H9 (cell line): ENCODE measurements around the gene OAF. TPM values are rescaled to one million over a fixed set of nuclear protein-coding genes. Genes with fewer than 3 reads are reported as not detected.
A peak's percentile ranks its signal among the peaks of the same experiment; 100 is the strongest.

Source experiments
- DNase-seq: peaks from one replicate; pipeline ENCODE4 v3.0.0-alpha.2; 2017
- H2AFZ ChIP-seq: one replicate; pipeline ENCODE4 v1.6.1; 2013; ENCODE audit warnings: mild to moderate bottlenecking, low read length, control low read depth, moderate library complexity
- H2AK5ac ChIP-seq: 2 replicates; pipeline ENCODE4 v1.6.1; 2013; ENCODE audit warnings: low read length, control low read depth, mixed read lengths; ENCODE audit not compliant: insufficient read length
- H2BK120ac ChIP-seq: one replicate; pipeline ENCODE4 v1.6.1; 2013; ENCODE audit warnings: low read depth, mild to moderate bottlenecking, low read length, control low read depth, inconsistent platforms; ENCODE audit not compliant: poor library complexity, severe bottlenecking
- H2BK12ac ChIP-seq: 2 replicates; pipeline ENCODE4 v1.6.1; 2013; ENCODE audit warnings: low read length, control low read depth, mixed read lengths, low read depth; ENCODE audit not compliant: insufficient read length
- H2BK15ac ChIP-seq: 2 replicates; pipeline ENCODE4 v1.6.1; 2013; ENCODE audit warnings: low read depth, low read length, control low read depth
- H2BK20ac ChIP-seq: one replicate; pipeline ENCODE4 v1.6.1; 2013; ENCODE audit warnings: low read depth, mild to moderate bottlenecking, low read length, control low read depth, inconsistent platforms; ENCODE audit not compliant: poor library complexity, severe bottlenecking
- H2BK5ac ChIP-seq: 2 replicates; pipeline ENCODE4 v1.6.1; 2013; ENCODE audit warnings: low read length, control low read depth, mixed read lengths; ENCODE audit not compliant: insufficient read length
- H3K14ac ChIP-seq: 2 replicates; pipeline ENCODE4 v1.6.1; 2013; ENCODE audit warnings: low read length, control low read depth; ENCODE audit not compliant: insufficient read depth
- H3K18ac ChIP-seq: 2 replicates; pipeline ENCODE4 v1.6.1; 2013; ENCODE audit warnings: low read depth, mild to moderate bottlenecking, mixed read lengths, low read length, control low read depth; ENCODE audit not compliant: insufficient read length
- H3K23ac ChIP-seq: 2 replicates; pipeline ENCODE4 v1.6.1; 2013; ENCODE audit warnings: low read length, control low read depth, mixed read lengths, low read depth; ENCODE audit not compliant: insufficient read length
- H3K23me2 ChIP-seq: 2 replicates; pipeline ENCODE4 v1.6.1; 2013; ENCODE audit warnings: low read depth, mild to moderate bottlenecking, mixed read lengths, low read length, control low read depth; ENCODE audit not compliant: insufficient read length, poor library complexity, severe bottlenecking
- H3K27ac ChIP-seq: 2 replicates; pipeline ENCODE4 v1.5.1; 2013; ENCODE audit warnings: low read length, control low read depth, mixed read lengths, low read depth; ENCODE audit not compliant: insufficient read length
- H3K27me3 ChIP-seq: 2 replicates; pipeline ENCODE4 v1.6.1; 2013; ENCODE audit warnings: low read length, control low read depth, inconsistent platforms; ENCODE audit not compliant: insufficient read depth
- H3K4ac ChIP-seq: 2 replicates; pipeline ENCODE4 v1.6.1; 2013; ENCODE audit warnings: low read depth, mild to moderate bottlenecking, control low read depth, inconsistent platforms, low read length, moderate library complexity
- H3K4me1 ChIP-seq: 2 replicates; pipeline ENCODE4 v1.6.1; 2013; ENCODE audit warnings: low read length, control low read depth, inconsistent platforms; ENCODE audit not compliant: insufficient read depth
- H3K4me2 ChIP-seq: 2 replicates; pipeline ENCODE4 v1.6.1; 2013; ENCODE audit warnings: low read length, control low read depth, mixed read lengths; ENCODE audit not compliant: insufficient read length, insufficient read depth
- H3K56ac ChIP-seq: 2 replicates; pipeline ENCODE4 v1.6.1; 2013; ENCODE audit warnings: low read depth, mild to moderate bottlenecking, mixed read lengths, low read length, control low read depth; ENCODE audit not compliant: insufficient read length
- H3K79me1 ChIP-seq: 2 replicates; pipeline ENCODE4 v1.6.1; 2013; ENCODE audit warnings: low read depth, mild to moderate bottlenecking, moderate library complexity, low read length, control low read depth, inconsistent platforms; ENCODE audit not compliant: insufficient read depth, poor library complexity, severe bottlenecking
- H3K79me2 ChIP-seq: 2 replicates; pipeline ENCODE4 v1.6.1; 2013; ENCODE audit warnings: low read length, control low read depth, inconsistent platforms; ENCODE audit not compliant: insufficient read depth
- H3K9ac ChIP-seq: 2 replicates; pipeline ENCODE4 v1.6.1; 2013; ENCODE audit warnings: low read length, control low read depth, mixed read lengths; ENCODE audit not compliant: insufficient read length; ENCODE audit errors: extremely low read depth
- H3K9me3 ChIP-seq: one replicate; pipeline ENCODE4 v1.6.1; 2013; ENCODE audit warnings: low read depth, low read length, inconsistent platforms; ENCODE audit not compliant: control insufficient read depth
- H3T11ph ChIP-seq: one replicate; pipeline ENCODE4 v1.6.1; 2013; ENCODE audit warnings: mild to moderate bottlenecking, low read length, control low read depth, inconsistent platforms
- H4K20me1 ChIP-seq: one replicate; pipeline ENCODE4 v1.6.1; 2013; ENCODE audit not compliant: control insufficient read depth, insufficient read length, insufficient read depth
- H4K5ac ChIP-seq: 2 replicates; pipeline ENCODE4 v1.6.1; 2013; ENCODE audit warnings: low read depth, mild to moderate bottlenecking, mixed read lengths, low read length, control low read depth; ENCODE audit not compliant: insufficient read length
- H4K8ac ChIP-seq: replicated peaks from 2 replicates; pipeline ENCODE4 v1.6.1; 2013; ENCODE audit warnings: low read length, control low read depth, mixed read lengths, low read depth; ENCODE audit not compliant: insufficient read length
- H4K91ac ChIP-seq: 2 replicates; pipeline ENCODE4 v1.6.1; 2013; ENCODE audit warnings: low read depth, mild to moderate bottlenecking, moderate library complexity, mixed read lengths, low read length, control low read depth; ENCODE audit not compliant: insufficient read length
- H3K27ac Mint-ChIP-seq, 3 experiments: 2 replicates in 2 of 3; 3 replicates in 1 of 3; pipeline ENCODE4 v1.8.0; 2020 to 2021; ENCODE audit warnings: mixed read lengths in 3 of 3, mild to moderate bottlenecking in 1 of 3, moderate library complexity in 1 of 3
- H3K27me3 Mint-ChIP-seq: 2 replicates; pipeline ENCODE4 v1.8.0; 2021; ENCODE audit warnings: low read depth, mild to moderate bottlenecking, moderate library complexity, mixed read lengths
- H3K36me3 Mint-ChIP-seq, 3 experiments: 2 replicates in 2 of 3; 3 replicates in 1 of 3; pipeline ENCODE4 v1.8.0; 2020 to 2021; ENCODE audit warnings: low read depth in 3 of 3, mixed read lengths in 3 of 3; ENCODE audit not compliant: insufficient read depth in 1 of 3
- H3K4me1 Mint-ChIP-seq, 2 experiments: 2 replicates each; pipeline ENCODE4 v1.8.0; 2020; ENCODE audit warnings: mixed read lengths in 2 of 2
- H3K4me3 Mint-ChIP-seq, 2 experiments: 2 replicates in 1 of 2; 3 replicates in 1 of 2; pipeline ENCODE4 v1.8.0; 2020 to 2021; ENCODE audit warnings: mild to moderate bottlenecking in 2 of 2, mixed read lengths in 2 of 2, moderate library complexity in 1 of 2
- H3K9me3 Mint-ChIP-seq, 2 experiments: 2 replicates in 1 of 2; 3 replicates in 1 of 2; pipeline ENCODE4 v1.8.0; 2020; ENCODE audit warnings: mild to moderate bottlenecking in 2 of 2, mixed read lengths in 2 of 2, moderate library complexity in 1 of 2
- WGBS: extraction: QIAGEN DNeasy Blood & Tissue Kit; methylation state at CpG from one replicate; pipeline ENCODE4 v1.1.7; 2013; ENCODE audit warnings: missing lambda C conversion rate, low lambda C conversion rate, mixed read lengths; ENCODE audit not compliant: insufficient read length; ENCODE audit errors: extremely low coverage; 5-methylcytosine and 5-hydroxymethylcytosine counted together
- total RNA-seq: library from RNA; stranded (reverse); gene quantifications from 2 replicates; pipeline ENCODE4 v1.2.1, GENCODE V29; 2021
- TF ChIP-seq, protein P1 (sequence below): fragments of 200-600 bp; sonication (generic); conservative IDR thresholded peaks from 3 replicates; pipeline ENCODE4 v1.8.0; 2021; ENCODE audit warnings: antibody characterized with exemption, mild to moderate bottlenecking

The OAF gene
- total RNA-seq, 1 experiment from 2014 or later, result 1.1 TPM

DNA sequence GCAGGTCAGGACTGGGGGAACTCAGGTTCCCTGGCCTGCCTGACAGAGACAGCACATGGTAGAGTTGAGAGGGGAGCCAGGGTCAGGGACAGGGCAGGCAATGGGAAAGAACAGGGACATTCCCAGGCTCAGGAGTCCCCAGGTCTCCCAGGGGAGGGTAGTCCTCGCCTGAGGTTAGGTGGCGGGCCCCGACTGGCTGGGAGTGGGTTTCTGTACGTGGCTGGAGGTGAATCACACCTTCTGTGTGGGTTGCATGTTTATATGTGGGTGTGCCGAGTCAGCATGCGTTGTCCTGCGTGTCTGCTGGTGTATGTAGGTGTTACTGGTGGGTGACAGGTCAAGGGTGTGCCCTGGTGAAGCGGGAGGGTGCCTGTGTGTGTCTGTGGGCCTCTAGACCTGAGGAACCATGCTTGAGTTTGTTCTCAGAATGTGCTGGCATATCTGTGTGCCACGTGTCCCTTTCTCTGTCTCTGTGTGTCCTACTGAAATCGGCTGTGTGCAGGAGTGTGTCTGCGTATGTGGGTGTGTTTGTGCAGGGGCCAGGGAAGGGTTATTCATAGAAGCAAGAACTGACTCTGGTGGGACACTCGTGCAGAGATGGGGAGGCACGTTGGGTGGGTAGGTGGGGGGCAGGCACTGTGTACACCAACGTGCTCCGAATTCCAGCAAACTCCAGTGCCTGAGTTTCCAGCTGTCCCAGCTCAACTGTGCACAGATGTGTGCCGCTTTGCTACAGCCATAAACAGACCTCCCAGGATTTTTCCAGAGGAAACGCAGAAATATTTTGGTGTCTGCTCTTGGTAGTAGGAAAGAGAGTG is 23.8 kb upstream of the OAF start:
- no peak overlapping the region for H2BK20ac ChIP-seq
- H3K23ac ChIP-seq, result no peak overlapping the region
- TF ChIP-seq, protein P1, sequence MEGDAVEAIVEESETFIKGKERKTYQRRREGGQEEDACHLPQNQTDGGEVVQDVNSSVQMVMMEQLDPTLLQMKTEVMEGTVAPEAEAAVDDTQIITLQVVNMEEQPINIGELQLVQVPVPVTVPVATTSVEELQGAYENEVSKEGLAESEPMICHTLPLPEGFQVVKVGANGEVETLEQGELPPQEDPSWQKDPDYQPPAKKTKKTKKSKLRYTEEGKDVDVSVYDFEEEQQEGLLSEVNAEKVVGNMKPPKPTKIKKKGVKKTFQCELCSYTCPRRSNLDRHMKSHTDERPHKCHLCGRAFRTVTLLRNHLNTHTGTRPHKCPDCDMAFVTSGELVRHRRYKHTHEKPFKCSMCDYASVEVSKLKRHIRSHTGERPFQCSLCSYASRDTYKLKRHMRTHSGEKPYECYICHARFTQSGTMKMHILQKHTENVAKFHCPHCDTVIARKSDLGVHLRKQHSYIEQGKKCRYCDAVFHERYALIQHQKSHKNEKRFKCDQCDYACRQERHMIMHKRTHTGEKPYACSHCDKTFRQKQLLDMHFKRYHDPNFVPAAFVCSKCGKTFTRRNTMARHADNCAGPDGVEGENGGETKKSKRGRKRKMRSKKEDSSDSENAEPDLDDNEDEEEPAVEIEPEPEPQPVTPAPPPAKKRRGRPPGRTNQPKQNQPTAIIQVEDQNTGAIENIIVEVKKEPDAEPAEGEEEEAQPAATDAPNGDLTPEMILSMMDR, result no peak
- no peak overlapping the region for H2BK15ac ChIP-seq
- H3K27ac ChIP-seq, result no peak overlapping the region
- peak; percentile 19 for DNase-seq
- H4K8ac ChIP-seq, result no peak overlapping the region
- H2BK120ac ChIP-seq, result no peak overlapping the region
- Mint-ChIP-seq H3K27me3 (peaks cover 91% of the 10 kb centered on the region), H3K36me3 (no peaks in the 10 kb centered on the region; a peak in 2 of 7 replicates), H3K9me3 (peaks cover 0 to 3% of the 10 kb centered on the region in 2 experiments; a peak in 2 of 5 replicates), H3K4me1 (peaks cover 17 to 48% of the 10 kb centered on the region in 2 experiments), H3K27ac (no peak overlapping the region), H3K4me3 (no peak overlapping the region; a peak in 1 of 5 replicates)
- no peaks in the 10 kb centered on the region for H3K9me3 ChIP-seq
- no peak overlapping the region for H4K91ac ChIP-seq
- no peak overlapping the region for H2BK5ac ChIP-seq
- peaks cover 3% of the 10 kb centered on the region for H3K27me3 ChIP-seq
- no peak overlapping the region for H3K4me2 ChIP-seq
- H3K9ac ChIP-seq, result no peak overlapping the region
- H3K79me1 ChIP-seq, result no peaks in the 10 kb centered on the region
- peaks cover 2% of the 10 kb centered on the region; the same call in 1 of the 2 replicates for H3K4me1 ChIP-seq
- H4K5ac ChIP-seq, result no peak overlapping the region
- H3K56ac ChIP-seq, result no peak overlapping the region
- WGBS, result no CpG with 5 or more reads among the region's 17 CpGs
- H3K14ac ChIP-seq, result no peak overlapping the region
- no peaks in the 10 kb centered on the region for H3K79me2 ChIP-seq
- no peak overlapping the region for H2BK12ac ChIP-seq
- no peak overlapping the region for H3T11ph ChIP-seq
- H3K23me2 ChIP-seq, result no peaks in the 10 kb centered on the region
- H4K20me1 ChIP-seq, result no peaks in the 10 kb centered on the region
- H3K18ac ChIP-seq, result no peak overlapping the region
- H3K4ac ChIP-seq, result no peak overlapping the region
- no peak overlapping the region for H2AFZ ChIP-seq
- H2AK5ac ChIP-seq, result no peak overlapping the region
